ENCODE results near the gene MGAT4A. TPM values are rescaled to one million over a fixed set of nuclear protein-coding genes. Genes with fewer than 3 reads are reported as not detected.

Gene MGAT4A
- total and polyA plus RNA-seq, 2 experiments from 2014 or later = 4.4 to 5.6 TPM

DNA sequence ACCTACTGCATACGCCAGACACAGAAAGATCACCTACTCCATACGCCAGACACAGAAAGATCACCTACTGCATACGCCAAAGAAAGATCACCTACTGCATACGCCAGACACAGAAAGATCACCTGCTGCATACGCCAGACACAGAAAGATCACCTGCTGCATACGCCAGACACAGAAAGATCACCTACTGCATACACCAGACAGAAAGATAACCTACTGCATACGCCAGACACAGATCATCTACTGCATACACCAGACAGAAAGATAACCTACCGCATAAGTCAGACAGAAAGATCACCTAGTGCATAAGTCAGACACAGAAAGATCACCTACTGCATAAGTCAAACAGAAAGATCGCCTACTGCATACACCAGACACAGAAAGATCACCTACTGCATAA lies 148.4 kb downstream of the MGAT4A start (continued):
- TF ChIP-seq, protein P1, sequence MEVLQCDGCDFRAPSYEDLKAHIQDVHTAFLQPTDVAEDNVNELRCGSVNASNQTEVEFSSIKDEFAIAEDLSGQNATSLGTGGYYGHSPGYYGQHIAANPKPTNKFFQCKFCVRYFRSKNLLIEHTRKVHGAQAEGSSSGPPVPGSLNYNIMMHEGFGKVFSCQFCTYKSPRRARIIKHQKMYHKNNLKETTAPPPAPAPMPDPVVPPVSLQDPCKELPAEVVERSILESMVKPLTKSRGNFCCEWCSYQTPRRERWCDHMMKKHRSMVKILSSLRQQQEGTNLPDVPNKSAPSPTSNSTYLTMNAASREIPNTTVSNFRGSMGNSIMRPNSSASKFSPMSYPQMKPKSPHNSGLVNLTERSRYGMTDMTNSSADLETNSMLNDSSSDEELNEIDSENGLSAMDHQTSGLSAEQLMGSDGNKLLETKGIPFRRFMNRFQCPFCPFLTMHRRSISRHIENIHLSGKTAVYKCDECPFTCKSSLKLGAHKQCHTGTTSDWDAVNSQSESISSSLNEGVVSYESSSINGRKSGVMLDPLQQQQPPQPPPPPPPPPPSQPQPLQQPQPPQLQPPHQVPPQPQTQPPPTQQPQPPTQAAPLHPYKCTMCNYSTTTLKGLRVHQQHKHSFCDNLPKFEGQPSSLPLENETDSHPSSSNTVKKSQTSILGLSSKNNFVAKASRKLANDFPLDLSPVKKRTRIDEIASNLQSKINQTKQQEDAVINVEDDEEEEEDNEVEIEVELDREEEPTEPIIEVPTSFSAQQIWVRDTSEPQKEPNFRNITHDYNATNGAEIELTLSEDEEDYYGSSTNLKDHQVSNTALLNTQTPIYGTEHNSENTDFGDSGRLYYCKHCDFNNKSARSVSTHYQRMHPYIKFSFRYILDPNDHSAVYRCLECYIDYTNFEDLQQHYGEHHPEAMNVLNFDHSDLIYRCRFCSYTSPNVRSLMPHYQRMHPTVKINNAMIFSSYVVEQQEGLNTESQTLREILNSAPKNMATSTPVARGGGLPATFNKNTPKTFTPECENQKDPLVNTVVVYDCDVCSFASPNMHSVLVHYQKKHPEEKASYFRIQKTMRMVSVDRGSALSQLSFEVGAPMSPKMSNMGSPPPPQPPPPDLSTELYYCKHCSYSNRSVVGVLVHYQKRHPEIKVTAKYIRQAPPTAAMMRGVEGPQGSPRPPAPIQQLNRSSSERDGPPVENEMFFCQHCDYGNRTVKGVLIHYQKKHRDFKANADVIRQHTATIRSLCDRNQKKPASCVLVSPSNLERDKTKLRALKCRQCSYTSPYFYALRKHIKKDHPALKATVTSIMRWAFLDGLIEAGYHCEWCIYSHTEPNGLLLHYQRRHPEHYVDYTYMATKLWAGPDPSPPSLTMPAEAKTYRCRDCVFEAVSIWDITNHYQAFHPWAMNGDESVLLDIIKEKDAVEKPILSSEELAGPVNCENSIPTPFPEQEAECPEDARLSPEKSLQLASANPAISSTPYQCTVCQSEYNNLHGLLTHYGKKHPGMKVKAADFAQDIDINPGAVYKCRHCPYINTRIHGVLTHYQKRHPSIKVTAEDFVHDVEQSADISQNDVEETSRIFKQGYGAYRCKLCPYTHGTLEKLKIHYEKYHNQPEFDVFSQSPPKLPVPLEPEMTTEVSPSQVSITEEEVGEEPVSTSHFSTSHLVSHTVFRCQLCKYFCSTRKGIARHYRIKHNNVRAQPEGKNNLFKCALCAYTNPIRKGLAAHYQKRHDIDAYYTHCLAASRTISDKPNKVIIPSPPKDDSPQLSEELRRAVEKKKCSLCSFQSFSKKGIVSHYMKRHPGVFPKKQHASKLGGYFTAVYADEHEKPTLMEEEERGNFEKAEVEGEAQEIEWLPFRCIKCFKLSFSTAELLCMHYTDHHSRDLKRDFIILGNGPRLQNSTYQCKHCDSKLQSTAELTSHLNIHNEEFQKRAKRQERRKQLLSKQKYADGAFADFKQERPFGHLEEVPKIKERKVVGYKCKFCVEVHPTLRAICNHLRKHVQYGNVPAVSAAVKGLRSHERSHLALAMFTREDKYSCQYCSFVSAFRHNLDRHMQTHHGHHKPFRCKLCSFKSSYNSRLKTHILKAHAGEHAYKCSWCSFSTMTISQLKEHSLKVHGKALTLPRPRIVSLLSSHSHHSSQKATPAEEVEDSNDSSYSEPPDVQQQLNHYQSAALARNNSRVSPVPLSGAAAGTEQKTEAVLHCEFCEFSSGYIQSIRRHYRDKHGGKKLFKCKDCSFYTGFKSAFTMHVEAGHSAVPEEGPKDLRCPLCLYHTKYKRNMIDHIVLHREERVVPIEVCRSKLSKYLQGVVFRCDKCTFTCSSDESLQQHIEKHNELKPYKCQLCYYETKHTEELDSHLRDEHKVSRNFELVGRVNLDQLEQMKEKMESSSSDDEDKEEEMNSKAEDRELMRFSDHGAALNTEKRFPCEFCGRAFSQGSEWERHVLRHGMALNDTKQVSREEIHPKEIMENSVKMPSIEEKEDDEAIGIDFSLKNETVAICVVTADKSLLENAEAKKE (CRISPR knock-in tag; IDR thresholded peaks at IDR 0.05) = no peak
- TF ChIP-seq, protein P2, sequence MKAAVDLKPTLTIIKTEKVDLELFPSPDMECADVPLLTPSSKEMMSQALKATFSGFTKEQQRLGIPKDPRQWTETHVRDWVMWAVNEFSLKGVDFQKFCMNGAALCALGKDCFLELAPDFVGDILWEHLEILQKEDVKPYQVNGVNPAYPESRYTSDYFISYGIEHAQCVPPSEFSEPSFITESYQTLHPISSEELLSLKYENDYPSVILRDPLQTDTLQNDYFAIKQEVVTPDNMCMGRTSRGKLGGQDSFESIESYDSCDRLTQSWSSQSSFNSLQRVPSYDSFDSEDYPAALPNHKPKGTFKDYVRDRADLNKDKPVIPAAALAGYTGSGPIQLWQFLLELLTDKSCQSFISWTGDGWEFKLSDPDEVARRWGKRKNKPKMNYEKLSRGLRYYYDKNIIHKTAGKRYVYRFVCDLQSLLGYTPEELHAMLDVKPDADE (IDR thresholded peaks at IDR 0.05) = no peak
- TF ChIP-seq EZH2 (IDR thresholded peaks at IDR 0.05; ENCODE audit: low read depth, unreplicated experiment) = no peak

DNA sequence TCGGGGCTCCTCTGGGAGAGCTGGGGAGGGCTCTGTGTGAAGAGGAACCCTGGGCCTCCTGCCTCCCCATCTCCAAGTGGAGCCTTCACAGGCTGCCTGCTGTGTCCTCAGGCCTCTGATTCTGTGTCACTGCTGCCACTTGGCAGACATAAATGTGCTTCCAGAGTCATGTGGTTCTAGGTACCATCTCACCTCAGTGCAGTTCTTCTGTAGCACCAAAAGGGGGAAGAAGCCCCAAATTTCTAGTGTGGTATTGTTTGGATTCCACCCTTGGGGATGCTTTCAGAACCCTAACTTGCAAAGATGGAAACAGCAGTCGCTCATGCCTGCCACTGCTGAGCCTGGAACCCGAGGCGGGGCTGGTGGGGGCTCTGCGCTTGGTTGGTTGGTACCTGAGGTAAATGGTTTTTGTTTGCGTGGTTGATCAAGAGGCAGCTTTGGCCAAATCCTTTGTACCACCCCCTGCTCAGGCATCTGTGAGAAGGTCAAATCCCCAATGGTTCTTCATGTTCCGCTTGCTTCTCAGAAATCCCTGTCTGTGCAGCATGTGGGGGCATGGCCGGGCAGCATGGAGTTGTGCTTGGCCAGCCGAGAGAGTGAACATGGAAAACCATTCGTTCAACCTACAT lies 150.2 kb downstream of the MGAT4A start:
- Mint-ChIP-seq H3K27me3 (ENCODE audit: insufficient read depth, low read depth, poor library complexity) (no peaks in the 10 kb centered on the region), H3K9me3 (no peaks in the 10 kb centered on the region), H3K36me3 (ENCODE audit: low read depth) (peaks cover 16% of the 10 kb centered on the region), H3K4me1 (no peaks in the 10 kb centered on the region; the same call in 2 of the 3 replicates), H3K4me3 (no peak overlapping the region), H3K27ac (no peak overlapping the region)
- no peak overlapping the region for H3K4me3 ChIP-seq
- ATAC-seq (no peak), DNase-seq (ENCODE audit: low spot score) (no peak)
- H3F3A ChIP-seq (replicated peaks; ENCODE audit: low read depth) = no peaks in the 10 kb centered on the region
- H4K20me1 ChIP-seq (replicated peaks; ENCODE audit: insufficient read depth) = no peaks in the 10 kb centered on the region; the same call in 1 of the 2 replicates
- H3K27me3 ChIP-seq (ENCODE audit: insufficient read depth) = no peaks in the 10 kb centered on the region
- H3K4me2 ChIP-seq = no peak overlapping the region
- no peaks in the 10 kb centered on the region for H3K9me2 ChIP-seq (ENCODE audit: insufficient read depth)
- H3K79me2 ChIP-seq (replicated peaks; ENCODE audit: insufficient read depth) = no peaks in the 10 kb centered on the region
- no peak overlapping the region for H3K27ac ChIP-seq (ENCODE audit: low read depth)
- no peak overlapping the region for H2AFZ ChIP-seq
- H3K4me1 ChIP-seq (ENCODE audit: insufficient read depth) = no peaks in the 10 kb centered on the region
- 0 out of 2 replicates have a peak, but pooled peaks cover 4% of the 10 kb centered on the region for H3K36me3 ChIP-seq (ENCODE audit: insufficient read depth)
- TF ChIP-seq, protein P2 (IDR thresholded peaks at IDR 0.05) = no peak
- TF ChIP-seq NANOG (IDR thresholded peaks at IDR 0.05; ENCODE audit: borderline replicate concordance) (no peak), ZNF331 (CRISPR knock-in tag; IDR thresholded peaks at IDR 0.05; ENCODE audit: low read depth) (no peak), STAT1 (IDR thresholded peaks at IDR 0.05; ENCODE audit: unreplicated experiment) (no peak), EZH2phosphoT487 (IDR thresholded peaks at IDR 0.05; ENCODE audit: unreplicated experiment) (no peak), ZNF114 (CRISPR knock-in tag; IDR thresholded peaks at IDR 0.05) (no peak)
- TF ChIP-seq, protein P3, sequence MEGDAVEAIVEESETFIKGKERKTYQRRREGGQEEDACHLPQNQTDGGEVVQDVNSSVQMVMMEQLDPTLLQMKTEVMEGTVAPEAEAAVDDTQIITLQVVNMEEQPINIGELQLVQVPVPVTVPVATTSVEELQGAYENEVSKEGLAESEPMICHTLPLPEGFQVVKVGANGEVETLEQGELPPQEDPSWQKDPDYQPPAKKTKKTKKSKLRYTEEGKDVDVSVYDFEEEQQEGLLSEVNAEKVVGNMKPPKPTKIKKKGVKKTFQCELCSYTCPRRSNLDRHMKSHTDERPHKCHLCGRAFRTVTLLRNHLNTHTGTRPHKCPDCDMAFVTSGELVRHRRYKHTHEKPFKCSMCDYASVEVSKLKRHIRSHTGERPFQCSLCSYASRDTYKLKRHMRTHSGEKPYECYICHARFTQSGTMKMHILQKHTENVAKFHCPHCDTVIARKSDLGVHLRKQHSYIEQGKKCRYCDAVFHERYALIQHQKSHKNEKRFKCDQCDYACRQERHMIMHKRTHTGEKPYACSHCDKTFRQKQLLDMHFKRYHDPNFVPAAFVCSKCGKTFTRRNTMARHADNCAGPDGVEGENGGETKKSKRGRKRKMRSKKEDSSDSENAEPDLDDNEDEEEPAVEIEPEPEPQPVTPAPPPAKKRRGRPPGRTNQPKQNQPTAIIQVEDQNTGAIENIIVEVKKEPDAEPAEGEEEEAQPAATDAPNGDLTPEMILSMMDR (conservative IDR thresholded peaks at IDR 0.05; ENCODE audit: low read depth in 2 of 2) = no peak
- TF ChIP-seq, protein P4, sequence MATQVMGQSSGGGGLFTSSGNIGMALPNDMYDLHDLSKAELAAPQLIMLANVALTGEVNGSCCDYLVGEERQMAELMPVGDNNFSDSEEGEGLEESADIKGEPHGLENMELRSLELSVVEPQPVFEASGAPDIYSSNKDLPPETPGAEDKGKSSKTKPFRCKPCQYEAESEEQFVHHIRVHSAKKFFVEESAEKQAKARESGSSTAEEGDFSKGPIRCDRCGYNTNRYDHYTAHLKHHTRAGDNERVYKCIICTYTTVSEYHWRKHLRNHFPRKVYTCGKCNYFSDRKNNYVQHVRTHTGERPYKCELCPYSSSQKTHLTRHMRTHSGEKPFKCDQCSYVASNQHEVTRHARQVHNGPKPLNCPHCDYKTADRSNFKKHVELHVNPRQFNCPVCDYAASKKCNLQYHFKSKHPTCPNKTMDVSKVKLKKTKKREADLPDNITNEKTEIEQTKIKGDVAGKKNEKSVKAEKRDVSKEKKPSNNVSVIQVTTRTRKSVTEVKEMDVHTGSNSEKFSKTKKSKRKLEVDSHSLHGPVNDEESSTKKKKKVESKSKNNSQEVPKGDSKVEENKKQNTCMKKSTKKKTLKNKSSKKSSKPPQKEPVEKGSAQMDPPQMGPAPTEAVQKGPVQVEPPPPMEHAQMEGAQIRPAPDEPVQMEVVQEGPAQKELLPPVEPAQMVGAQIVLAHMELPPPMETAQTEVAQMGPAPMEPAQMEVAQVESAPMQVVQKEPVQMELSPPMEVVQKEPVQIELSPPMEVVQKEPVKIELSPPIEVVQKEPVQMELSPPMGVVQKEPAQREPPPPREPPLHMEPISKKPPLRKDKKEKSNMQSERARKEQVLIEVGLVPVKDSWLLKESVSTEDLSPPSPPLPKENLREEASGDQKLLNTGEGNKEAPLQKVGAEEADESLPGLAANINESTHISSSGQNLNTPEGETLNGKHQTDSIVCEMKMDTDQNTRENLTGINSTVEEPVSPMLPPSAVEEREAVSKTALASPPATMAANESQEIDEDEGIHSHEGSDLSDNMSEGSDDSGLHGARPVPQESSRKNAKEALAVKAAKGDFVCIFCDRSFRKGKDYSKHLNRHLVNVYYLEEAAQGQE (IDR thresholded peaks at IDR 0.05; ENCODE audit: unreplicated experiment) = no peak

Measured in GM23338 (cell line).